K562 (cell line): ENCODE data around the gene ANKRD34B. TPM values are rescaled to one million over a fixed set of nuclear protein-coding genes. Genes with fewer than 3 reads are reported as not detected.

Source experiments
- ATAC-seq: fragments of 200-7000 bp; cut with Tn5 transposase; 3 replicates; pipeline ENCODE4 v1.9.1; 2020; ENCODE audit warnings: moderate library complexity
- BruUV-seq: library from RNA; stranded (reverse); fragments of 400-500 nt; replicated peaks from 2 replicates; lab custom pipeline; 2021; lab: Mats Ljungman, UMichigan
- CTCF ChIA-PET: fragments of 300-600 bp; formaldehyde crosslinking; extraction: SDS; loops from one replicate; lab custom pipeline; 2021; ENCODE audit warnings: low intra/inter-chr PET ratio; lab: Yijun Ruan, JAX
- POLR2A ChIA-PET: fragments of 300-600, 350-650 bp; sonication (Branson Sonifier 250); formaldehyde crosslinking; extraction: SDS; loops from one replicate; lab custom pipeline; 2021; ENCODE audit warnings: antibody characterized with exemption, inconsistent platforms; lab: Yijun Ruan, JAX
- DNase-seq, 4 experiments: peaks; one replicate each; pipeline versions ENCODE4 v3.0.0 to v3.0.0-alpha.2; 2011 to 2018; ENCODE audit warnings: low spot score in 3 of 4, mixed read lengths in 3 of 4; ENCODE audit errors: extremely low read depth in 1 of 4
- FAIRE-seq: peaks from 2 replicates; lab custom pipeline; 2011; peaks lifted over from hg19 to GRCh38; lab: Jason Lieb, UNC
- H2AFZ ChIP-seq: 2 replicates; pipeline ENCODE4 v1.6.0; 2011; ENCODE audit warnings: low read depth, low read length, control low read depth, inconsistent platforms
- H3K27ac ChIP-seq: fragments of 200-600 bp; 3 replicates; pipeline ENCODE4 v1.8.0; 2011; ENCODE audit warnings: low read depth, mild to moderate bottlenecking, control low read depth, inconsistent platforms, low read length, moderate library complexity, mixed read lengths; ENCODE audit errors: extremely low read depth
- H3K27me3 ChIP-seq, 2 experiments: fragments of 300-600 bp in 1 of 2; 2 replicates in 1 of 2; 3 replicates in 1 of 2; pipeline versions ENCODE4 v1.6.0 to v1.8.0; 2011; ENCODE audit warnings: inconsistent platforms in 2 of 2, low read length in 2 of 2, mild to moderate bottlenecking in 1 of 2, mixed read lengths in 1 of 2, moderate library complexity in 1 of 2; ENCODE audit not compliant: control insufficient read depth in 2 of 2, insufficient read depth in 2 of 2
- H3K36me3 ChIP-seq: fragments of 300-600 bp; 3 replicates; pipeline ENCODE4 v1.8.0; 2011; ENCODE audit warnings: mild to moderate bottlenecking, low read length, inconsistent platforms; ENCODE audit not compliant: control insufficient read depth, insufficient read depth
- H3K4me1 ChIP-seq, 2 experiments: fragments of 200-600 bp in 1 of 2; replicated peaks in 1 of 2; 2 replicates in 1 of 2; 3 replicates in 1 of 2; pipeline versions ENCODE4 v1.5.1 to v1.8.0; 2011; ENCODE audit warnings: inconsistent platforms in 2 of 2, low read length in 2 of 2, mild to moderate bottlenecking in 1 of 2, mixed read lengths in 1 of 2, moderate library complexity in 1 of 2; ENCODE audit not compliant: control insufficient read depth in 2 of 2, insufficient read depth in 2 of 2
- H3K4me2 ChIP-seq: 2 replicates; pipeline ENCODE4 v1.6.1; 2011; ENCODE audit warnings: low read length, control low read depth, inconsistent platforms, mixed read lengths; ENCODE audit not compliant: insufficient read depth
- H3K4me3 ChIP-seq: fragments of 200-600 bp; sonication (generic), shearing (Covaris generic); 2 replicates; pipeline ENCODE4 v1.5.1; 2016; ENCODE audit warnings: control low read depth, inconsistent platforms
- H3K79me2 ChIP-seq: fragments of 200-600 bp; 3 replicates; pipeline ENCODE4 v1.8.0; 2011; ENCODE audit warnings: low read length, inconsistent platforms; ENCODE audit not compliant: control insufficient read depth, insufficient read depth
- H3K9ac ChIP-seq, 2 experiments: 2 replicates each; pipeline versions ENCODE4 v1.6.0 to v1.6.1; 2011; ENCODE audit warnings: low read depth in 2 of 2, low read length in 2 of 2, control low read depth in 1 of 2, inconsistent platforms in 1 of 2, mild to moderate bottlenecking in 1 of 2, mixed read lengths in 1 of 2; ENCODE audit not compliant: insufficient read depth in 1 of 2
- H3K9me1 ChIP-seq: one replicate; pipeline ENCODE4 v1.6.0; 2011; ENCODE audit warnings: inconsistent platforms, mild to moderate bottlenecking, low read length, moderate library complexity; ENCODE audit not compliant: control insufficient read depth, insufficient read depth
- H3K9me3 ChIP-seq: replicated peaks from 2 replicates; pipeline ENCODE4 v1.5.1; 2011; ENCODE audit warnings: low read depth, low read length, inconsistent platforms; ENCODE audit not compliant: control insufficient read depth, insufficient read depth
- H4K20me1 ChIP-seq: replicated peaks from 2 replicates; pipeline ENCODE4 v1.6.1; 2011; ENCODE audit warnings: low read length, inconsistent platforms, mixed read lengths; ENCODE audit not compliant: control insufficient read depth, insufficient read depth
- ARHGAP35 ChIP-seq: fragments of 450-650 bp; IDR thresholded peaks from 2 replicates; pipeline ENCODE4 v1.6.1; 2018; ENCODE audit not compliant: partially characterized antibody
- ILK ChIP-seq: fragments of 450-650 bp; IDR thresholded peaks from 2 replicates; pipeline ENCODE4 v1.6.1; 2016; ENCODE audit warnings: missing genetic modification characterization, low read depth, mild to moderate bottlenecking, missing compliant biosample characterization, moderate library complexity, borderline replicate concordance
- MXI1 ChIP-seq: IDR thresholded peaks from 2 replicates; pipeline ENCODE4 v1.6.1; 2011; ENCODE audit warnings: low read depth, mild to moderate bottlenecking, improper control_type of control experiment, low read length
- RBM17 ChIP-seq: fragments of 200-400 bp; formaldehyde crosslinking; IDR thresholded peaks from 2 replicates; pipeline ENCODE4 v1.6.1; 2017; ENCODE audit warnings: low read depth, mild to moderate bottlenecking, low read length, borderline replicate concordance
- SAFB2 ChIP-seq: fragments of 200-400 bp; formaldehyde crosslinking; IDR thresholded peaks from 2 replicates; pipeline ENCODE4 v1.6.1; 2018; ENCODE audit warnings: borderline replicate concordance, low read length, low read depth, moderate library complexity; ENCODE audit not compliant: severe bottlenecking
- ZNF146 ChIP-seq: IDR thresholded peaks from one replicate; pipeline ENCODE4 v1.6.1; 2018; ENCODE audit warnings: missing compliant biosample characterization; ENCODE audit not compliant: unreplicated experiment
- ZNF436 ChIP-seq: fragments of 250-450, 450-650 bp; sonication (Bioruptor Pico); formaldehyde crosslinking; IDR thresholded peaks from 2 replicates; pipeline ENCODE4 v1.7.0; 2020; ENCODE audit warnings: mild to moderate bottlenecking
- ZNF766 ChIP-seq: fragments of 200-800 bp; sonication (Bioruptor generic); conservative IDR thresholded peaks from 2 replicates; pipeline ENCODE4 v1.6.1; 2016; ENCODE audit warnings: missing genetic modification characterization, missing compliant biosample characterization
- WGBS: fragments of 100-300 bp; shearing (Covaris generic); methylation state at CpG from one replicate; pipeline ENCODE4 v1.1.6; 2016; ENCODE audit warnings: low coverage, mixed read lengths; ENCODE audit not compliant: insufficient coverage; ENCODE audit errors: missing lambda C conversion rate; 5-methylcytosine and 5-hydroxymethylcytosine counted together
- in situ Hi-C: fragments of 300-500 bp; cut with MboI; formaldehyde crosslinking; loops from 4 replicates; pipeline ENCODE4 v1.15.0; 2018; ENCODE audit warnings: inconsistent platforms, mixed read lengths
- intact Hi-C: fragments of 100-400 bp; cut with micrococcal nuclease; formaldehyde crosslinking; loops from 2 replicates; pipeline ENCODE4 v1.14.2; 2022
- polyA plus RNA-seq, 8 experiments: library from polyadenylated mRNA; depleted of rRNA in 4 of 8; stranded (reverse) in 5 of 8; unstranded in 3 of 8; fragments of >200 nt; fragmentation: Nextera tagmentation in 2 of 8; fragmentation: Illumina TruSeq in 1 of 8; extraction: Ambion mirVana in 2 of 8; extraction: Trizol in 1 of 8; gene quantifications; 2 replicates each; pipeline versions ENCODE4 v1.2.1 to v1.2.3, GENCODE V29; 2011 to 2014; ENCODE audit warnings: inconsistent platforms in 1 of 8, missing spikeins in 1 of 8
- total RNA-seq, 7 experiments: library from RNA; depleted of rRNA in 6 of 7; stranded (reverse); fragments of >200 nt in 6 of 7; fragmentation: Illumina TruSeq in 2 of 7; extraction: Trizol in 2 of 7; gene quantifications; 2 replicates each; pipeline versions ENCODE4 v1.2.1 to v1.2.3, GENCODE V29; 2011 to 2021; ENCODE audit warnings: low replicate concordance in 1 of 7
- TF ChIP-seq, protein P1 (sequence below): fragments of 450-650 bp; formaldehyde crosslinking; IDR thresholded peaks from 2 replicates; pipeline ENCODE4 v1.4.0; 2020; ENCODE audit warnings: mild to moderate bottlenecking, moderate library complexity
- TF ChIP-seq, protein P2 (sequence below): sonication (generic); formaldehyde crosslinking; IDR thresholded peaks from 2 replicates; pipeline ENCODE4 v1.8.0; 2022; ENCODE audit warnings: mild to moderate bottlenecking, missing genetic modification reagents
- TF ChIP-seq, protein P3 (sequence below): fragments of 200-800 bp; sonication (Bioruptor generic); IDR thresholded peaks from 2 replicates; pipeline ENCODE4 v1.6.1; 2017; ENCODE audit warnings: missing genetic modification characterization, missing compliant biosample characterization
- TF ChIP-seq, protein P4 (sequence below): sonication (generic); formaldehyde crosslinking; IDR thresholded peaks from 2 replicates; pipeline ENCODE4 v1.8.1; 2023; ENCODE audit warnings: mild to moderate bottlenecking, missing genetic modification reagents
- TF ChIP-seq, protein P5 (sequence below): fragments of 250-450 bp; sonication (Bioruptor Pico); IDR thresholded peaks from 2 replicates; pipeline ENCODE4 v1.8.0; 2021; ENCODE audit warnings: moderate library complexity, mild to moderate bottlenecking, inconsistent platforms

ANKRD34B gene
- total and polyA plus RNA-seq, 9 of the 15 experiments (the other 6 are each of a cell fraction or from before 2014, with no cell fraction given): not detected

DNA sequence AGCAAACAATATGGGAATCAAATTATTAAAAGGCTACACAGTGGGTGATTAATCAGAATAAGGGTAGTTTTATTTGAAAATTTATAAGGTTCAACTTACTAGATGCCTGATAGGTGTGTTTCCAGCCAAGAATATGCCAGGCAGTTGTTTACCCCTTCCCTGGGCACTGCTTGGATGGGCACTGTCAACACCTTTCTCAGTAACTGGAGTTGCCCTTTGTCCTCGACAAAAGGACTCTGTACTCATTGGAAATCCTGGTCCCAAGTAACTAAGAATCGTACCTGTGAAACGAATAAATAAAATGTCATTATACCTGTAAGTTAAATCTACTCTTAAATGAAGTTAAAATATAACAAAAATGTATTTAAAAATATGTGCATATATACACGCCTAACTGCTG, 15.0 kb downstream of the ANKRD34B start:
- Histone ChIP-seq H3K9me1 (no peaks in the 10 kb centered on the region), H3K27me3 (peaks cover 13 to 21% of the 10 kb centered on the region in 2 experiments; a peak in 4 of 5 replicates), H3K4me1 (peaks cover 0 to 2% of the 10 kb centered on the region in 2 experiments; a peak in 2 of 5 replicates), H3K36me3 (no peaks in the 10 kb centered on the region), H3K9me3 (no peaks in the 10 kb centered on the region), H3K4me2 (no peak overlapping the region), H4K20me1 (no peaks in the 10 kb centered on the region; the same call in 1 of the 2 replicates), H3K4me3 (no peak overlapping the region), H3K9ac (no peak overlapping the region), H2AFZ (peak overlapping the region; percentile 46; the same call in 1 of the 2 replicates), H3K79me2 (no peaks in the 10 kb centered on the region), H3K27ac (no peak overlapping the region)
- ChIA-PET CTCF (no interaction called here), POLR2A (interaction anchor here (1.4 kb wide), 1 partner anchor 8 kb away, joined by 3 read pairs; no protein-coding TSS in a partner anchor)
- ATAC-seq: no peak
- 18% methylated on average over 4 of the region's 4 CpGs for WGBS
- no peak for FAIRE-seq
- intact Hi-C loops: no loop called here
- in situ Hi-C loops: no loop called here
- no TSS peak for BruUV-seq
- no peak for DNase-seq
- TF ChIP-seq ZNF146 (CRISPR knock-in tag): no peak
- TF ChIP-seq, protein P1, sequence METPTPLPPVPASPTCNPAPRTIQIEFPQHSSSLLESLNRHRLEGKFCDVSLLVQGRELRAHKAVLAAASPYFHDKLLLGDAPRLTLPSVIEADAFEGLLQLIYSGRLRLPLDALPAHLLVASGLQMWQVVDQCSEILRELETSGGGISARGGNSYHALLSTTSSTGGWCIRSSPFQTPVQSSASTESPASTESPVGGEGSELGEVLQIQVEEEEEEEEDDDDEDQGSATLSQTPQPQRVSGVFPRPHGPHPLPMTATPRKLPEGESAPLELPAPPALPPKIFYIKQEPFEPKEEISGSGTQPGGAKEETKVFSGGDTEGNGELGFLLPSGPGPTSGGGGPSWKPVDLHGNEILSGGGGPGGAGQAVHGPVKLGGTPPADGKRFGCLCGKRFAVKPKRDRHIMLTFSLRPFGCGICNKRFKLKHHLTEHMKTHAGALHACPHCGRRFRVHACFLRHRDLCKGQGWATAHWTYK: no peak
- TF ChIP-seq, protein P2, sequence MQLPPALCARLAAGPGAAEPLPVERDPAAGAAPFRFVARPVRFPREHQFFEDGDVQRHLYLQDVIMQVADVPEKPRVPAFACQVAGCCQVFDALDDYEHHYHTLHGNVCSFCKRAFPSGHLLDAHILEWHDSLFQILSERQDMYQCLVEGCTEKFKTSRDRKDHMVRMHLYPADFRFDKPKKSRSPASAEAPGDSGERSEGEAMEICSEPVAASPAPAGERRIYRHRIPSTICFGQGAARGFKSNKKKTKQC (CRISPR knock-in tag): no peak
- TF ChIP-seq ARHGAP35: no peak
- no peak for TF ChIP-seq ZNF436
- TF ChIP-seq ILK (tag): no peak
- TF ChIP-seq, protein P3, sequence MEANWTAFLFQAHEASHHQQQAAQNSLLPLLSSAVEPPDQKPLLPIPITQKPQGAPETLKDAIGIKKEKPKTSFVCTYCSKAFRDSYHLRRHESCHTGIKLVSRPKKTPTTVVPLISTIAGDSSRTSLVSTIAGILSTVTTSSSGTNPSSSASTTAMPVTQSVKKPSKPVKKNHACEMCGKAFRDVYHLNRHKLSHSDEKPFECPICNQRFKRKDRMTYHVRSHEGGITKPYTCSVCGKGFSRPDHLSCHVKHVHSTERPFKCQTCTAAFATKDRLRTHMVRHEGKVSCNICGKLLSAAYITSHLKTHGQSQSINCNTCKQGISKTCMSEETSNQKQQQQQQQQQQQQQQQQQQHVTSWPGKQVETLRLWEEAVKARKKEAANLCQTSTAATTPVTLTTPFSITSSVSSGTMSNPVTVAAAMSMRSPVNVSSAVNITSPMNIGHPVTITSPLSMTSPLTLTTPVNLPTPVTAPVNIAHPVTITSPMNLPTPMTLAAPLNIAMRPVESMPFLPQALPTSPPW: no peak
- no peak for TF ChIP-seq ZNF766 (CRISPR knock-in tag)
- TF ChIP-seq, protein P4, sequence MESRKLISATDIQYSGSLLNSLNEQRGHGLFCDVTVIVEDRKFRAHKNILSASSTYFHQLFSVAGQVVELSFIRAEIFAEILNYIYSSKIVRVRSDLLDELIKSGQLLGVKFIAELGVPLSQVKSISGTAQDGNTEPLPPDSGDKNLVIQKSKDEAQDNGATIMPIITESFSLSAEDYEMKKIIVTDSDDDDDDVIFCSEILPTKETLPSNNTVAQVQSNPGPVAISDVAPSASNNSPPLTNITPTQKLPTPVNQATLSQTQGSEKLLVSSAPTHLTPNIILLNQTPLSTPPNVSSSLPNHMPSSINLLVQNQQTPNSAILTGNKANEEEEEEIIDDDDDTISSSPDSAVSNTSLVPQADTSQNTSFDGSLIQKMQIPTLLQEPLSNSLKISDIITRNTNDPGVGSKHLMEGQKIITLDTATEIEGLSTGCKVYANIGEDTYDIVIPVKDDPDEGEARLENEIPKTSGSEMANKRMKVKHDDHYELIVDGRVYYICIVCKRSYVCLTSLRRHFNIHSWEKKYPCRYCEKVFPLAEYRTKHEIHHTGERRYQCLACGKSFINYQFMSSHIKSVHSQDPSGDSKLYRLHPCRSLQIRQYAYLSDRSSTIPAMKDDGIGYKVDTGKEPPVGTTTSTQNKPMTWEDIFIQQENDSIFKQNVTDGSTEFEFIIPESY: no peak
- TF ChIP-seq, protein P5, sequence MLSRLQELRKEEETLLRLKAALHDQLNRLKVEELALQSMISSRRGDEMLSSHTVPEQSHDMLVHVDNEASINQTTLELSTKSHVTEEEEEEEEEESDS: no peak
- TF ChIP-seq MXI1: no peak
- TF ChIP-seq RBM17: no peak
- TF ChIP-seq SAFB2: no peak
